ENCODE results near the gene ULK4. TPM values are rescaled to one million over a fixed set of nuclear protein-coding genes. Genes with fewer than 3 reads are reported as not detected.
A peak's percentile ranks its signal among the peaks of the same experiment; 100 is the strongest.

The ULK4 gene
- total and polyA plus RNA-seq, 9 of the 15 experiments (the other 6 are each of a cell fraction or from before 2014, with no cell fraction given) = 3.0 to 5.9 (median 3.5) TPM

- TF ChIP-seq ZNF274 (IDR thresholded peaks at IDR 0.05; ENCODE audit: borderline replicate concordance, low read depth, low read length) = no peak
- no peak for TF ChIP-seq ZSCAN29 (IDR thresholded peaks at IDR 0.05)
- no peak for TF ChIP-seq CBX8 (IDR thresholded peaks at IDR 0.05; ENCODE audit: borderline replicate concordance, extremely low read depth, low read depth, low read length, poor library complexity, severe bottlenecking)
- TF ChIP-seq ZNF699 (CRISPR knock-in tag; IDR thresholded peaks at IDR 0.05; ENCODE audit: insufficient replicate concordance) = no peak
- no peak for TF ChIP-seq ZNF121 (CRISPR knock-in tag; conservative IDR thresholded peaks at IDR 0.05)
- TF ChIP-seq LARP7 (IDR thresholded peaks at IDR 0.05) = no peak
- no peak for TF ChIP-seq NFIX (CRISPR knock-in tag; IDR thresholded peaks at IDR 0.05; ENCODE audit: low read depth)
- TF ChIP-seq MEF2A (IDR thresholded peaks at IDR 0.05; ENCODE audit: control insufficient read depth, low read depth, low read length) = no peak
- no peak for TF ChIP-seq YBX1 (IDR thresholded peaks at IDR 0.05)
- no peak for TF ChIP-seq ZNF830 (CRISPR knock-in tag; IDR thresholded peaks at IDR 0.05)
- no peak for TF ChIP-seq NEUROD1 (IDR thresholded peaks at IDR 0.05; ENCODE audit: borderline replicate concordance, low read depth, low read length, partially characterized antibody)
- peak; percentile 67 for TF ChIP-seq ARID1B (IDR thresholded peaks at IDR 0.05)
- TF ChIP-seq ZNF318 (IDR thresholded peaks at IDR 0.05; ENCODE audit: borderline replicate concordance in 1 of 2, low read depth in 1 of 2) = no peak
- no peak for TF ChIP-seq BCOR (IDR thresholded peaks at IDR 0.05)
- no peak for TF ChIP-seq ZNF79 (CRISPR knock-in tag; IDR thresholded peaks at IDR 0.05; ENCODE audit: low read depth)
- no peak for TF ChIP-seq SP1 (CRISPR knock-in tag; IDR thresholded peaks at IDR 0.05)
- no peak for TF ChIP-seq ZNF561 (CRISPR knock-in tag; conservative IDR thresholded peaks at IDR 0.05)
- no peak for TF ChIP-seq ZNF212 (CRISPR knock-in tag; IDR thresholded peaks at IDR 0.05)
- no peak for TF ChIP-seq ZNF518B (CRISPR knock-in tag; IDR thresholded peaks at IDR 0.05)
- TF ChIP-seq RUNX1 (IDR thresholded peaks at IDR 0.05; ENCODE audit: low read depth) = no peak
These were observed 43.5 kb upstream of the ULK4 start (continued) for GRCh38 chr3:42005401-42005800.

Measured in K562 (cell line).